GM18858 (cell line): ENCODE results near the gene ABTB2.

Source experiments
- ATAC-seq: cut with Tn5 transposase; IDR thresholded peaks from one replicate; pipeline ENCODE4 v1.9.1; 2021; ENCODE audit not compliant: unreplicated experiment

The ABTB2 gene

GRCh38 chr11:34363363-34364084, 5.7 kb upstream of the ABTB2 start:
- ATAC-seq = no peak

GRCh38 chr11:34360046-34360445, 2.2 kb upstream of the ABTB2 start:
- no peak for ATAC-seq

GRCh38 chr11:34359548-34359891, 1.7 kb upstream of the ABTB2 start:
- ATAC-seq = no peak

GRCh38 chr11:34358728-34359547, 1.1 kb upstream of the ABTB2 start:
- ATAC-seq = no peak

GRCh38 chr11:34358258-34358727, 483 bp upstream of the ABTB2 start:
- ATAC-seq = no peak

GRCh38 chr11:34356913-34357700, 703 bp downstream of the ABTB2 start:
- ATAC-seq = peak; percentile 8

GRCh38 chr11:34356576-34356912, 1.3 kb downstream of the ABTB2 start:
- ATAC-seq = no peak

- ATAC-seq = no peak
These were observed 1.7 kb downstream of the ABTB2 start for GRCh38 chr11:34356130-34356529.

- ATAC-seq = no peak
These were observed 2.1 kb downstream of the ABTB2 start for GRCh38 chr11:34355726-34356125.

GRCh38 chr11:34354782-34355181, 3.0 kb downstream of the ABTB2 start:
- ATAC-seq = no peak

- ATAC-seq = no peak
These were observed 3.9 kb downstream of the ABTB2 start for GRCh38 chr11:34353881-34354280.

GRCh38 chr11:34351687-34352469, 5.9 kb downstream of the ABTB2 start:
- ATAC-seq = peak; percentile 58

- no peak for ATAC-seq
These were observed 6.8 kb downstream of the ABTB2 start for GRCh38 chr11:34351051-34351450.

GRCh38 chr11:34349882-34350281, 7.9 kb downstream of the ABTB2 start:
- ATAC-seq = no peak

GRCh38 chr11:34348919-34349318, 8.9 kb downstream of the ABTB2 start:
- ATAC-seq = no peak

- no peak for ATAC-seq
These were observed 9.7 kb downstream of the ABTB2 start for GRCh38 chr11:34348096-34348495.

GRCh38 chr11:34346551-34346950, 11.3 kb downstream of the ABTB2 start:
- no peak for ATAC-seq

- no peak for ATAC-seq
These were observed 11.8 kb downstream of the ABTB2 start for GRCh38 chr11:34345991-34346480.

- ATAC-seq = no peak
These were observed 12.3 kb downstream of the ABTB2 start for GRCh38 chr11:34345540-34345876.

GRCh38 chr11:34344768-34345539, 12.9 kb downstream of the ABTB2 start:
- no peak for ATAC-seq
